ENCODE results near the gene TOP2A.

DNA sequence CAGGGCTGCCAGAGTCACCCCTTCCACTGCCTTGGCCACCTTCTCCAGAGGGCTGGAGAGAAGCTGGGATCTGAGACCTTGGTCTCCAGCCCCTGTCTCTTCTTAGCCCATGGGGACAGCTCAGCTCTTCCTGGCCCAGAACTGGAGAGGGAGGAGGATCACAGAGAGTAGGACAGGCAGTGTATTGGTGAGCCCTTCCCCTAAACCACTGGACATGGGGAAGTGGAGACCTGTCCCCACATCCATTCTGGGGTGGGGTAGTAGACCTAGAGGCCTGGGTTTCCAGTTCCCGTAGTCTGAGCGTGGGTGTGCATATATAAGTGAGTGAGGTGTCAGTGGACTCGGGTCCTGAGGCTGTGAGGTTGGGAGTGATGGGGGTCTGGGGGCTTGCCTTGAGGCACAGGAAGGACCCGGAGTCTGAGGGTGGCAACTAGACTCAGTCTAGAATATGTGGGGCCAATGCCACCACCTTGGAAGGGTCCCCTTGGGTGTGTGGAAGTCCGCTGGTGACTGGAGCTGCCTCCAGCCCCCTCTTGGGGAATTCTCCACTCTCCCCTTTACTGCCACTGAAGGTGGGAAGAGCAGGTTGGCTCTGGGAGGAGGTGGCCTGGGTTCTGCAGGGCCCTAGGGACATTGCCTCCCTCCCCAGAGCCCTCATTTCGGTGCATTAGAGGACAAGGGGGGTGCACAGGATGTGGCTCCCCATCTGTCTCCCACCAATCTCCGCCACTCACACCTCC is 73.1 kb downstream of the TOP2A start:
- TF ChIP-seq, protein P1, sequence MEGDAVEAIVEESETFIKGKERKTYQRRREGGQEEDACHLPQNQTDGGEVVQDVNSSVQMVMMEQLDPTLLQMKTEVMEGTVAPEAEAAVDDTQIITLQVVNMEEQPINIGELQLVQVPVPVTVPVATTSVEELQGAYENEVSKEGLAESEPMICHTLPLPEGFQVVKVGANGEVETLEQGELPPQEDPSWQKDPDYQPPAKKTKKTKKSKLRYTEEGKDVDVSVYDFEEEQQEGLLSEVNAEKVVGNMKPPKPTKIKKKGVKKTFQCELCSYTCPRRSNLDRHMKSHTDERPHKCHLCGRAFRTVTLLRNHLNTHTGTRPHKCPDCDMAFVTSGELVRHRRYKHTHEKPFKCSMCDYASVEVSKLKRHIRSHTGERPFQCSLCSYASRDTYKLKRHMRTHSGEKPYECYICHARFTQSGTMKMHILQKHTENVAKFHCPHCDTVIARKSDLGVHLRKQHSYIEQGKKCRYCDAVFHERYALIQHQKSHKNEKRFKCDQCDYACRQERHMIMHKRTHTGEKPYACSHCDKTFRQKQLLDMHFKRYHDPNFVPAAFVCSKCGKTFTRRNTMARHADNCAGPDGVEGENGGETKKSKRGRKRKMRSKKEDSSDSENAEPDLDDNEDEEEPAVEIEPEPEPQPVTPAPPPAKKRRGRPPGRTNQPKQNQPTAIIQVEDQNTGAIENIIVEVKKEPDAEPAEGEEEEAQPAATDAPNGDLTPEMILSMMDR (conservative IDR thresholded peaks at IDR 0.05): no peak
- TF ChIP-seq ZFX (IDR thresholded peaks at IDR 0.05): no peak

All from C4-2B (cell line).